Muscle layer of colon (tissue), 2 donors: ENCODE measurements around the gene USP46.

Source experiments
- H3K27ac ChIP-seq: one replicate; pipeline ENCODE4 v1.7.0; 2013; ENCODE audit warnings: low read depth, mild to moderate bottlenecking, low read length, moderate library complexity
- H3K27me3 ChIP-seq, 2 donors: one replicate each; pipeline ENCODE4 v1.7.0; 2013; ENCODE audit warnings: low read length in 2 of 2, mild to moderate bottlenecking in 2 of 2; ENCODE audit not compliant: insufficient read depth in 2 of 2, control insufficient read depth in 1 of 2
- H3K36me3 ChIP-seq: one replicate; pipeline ENCODE4 v1.7.0; 2013; ENCODE audit warnings: mild to moderate bottlenecking, low read length; ENCODE audit not compliant: insufficient read depth
- H3K4me1 ChIP-seq: one replicate; pipeline ENCODE4 v1.7.0; 2013; ENCODE audit warnings: mild to moderate bottlenecking, low read length; ENCODE audit not compliant: insufficient read depth
- H3K4me3 ChIP-seq, 2 donors: one replicate each; pipeline ENCODE4 v1.7.0; 2013; ENCODE audit warnings: low read length in 2 of 2, low read depth in 1 of 2, mild to moderate bottlenecking in 1 of 2, moderate library complexity in 1 of 2
- H3K9ac ChIP-seq: one replicate; pipeline ENCODE4 v1.7.0; 2013; ENCODE audit warnings: low read length
- H3K9me3 ChIP-seq: one replicate; pipeline ENCODE4 v1.7.0; 2013; ENCODE audit warnings: mild to moderate bottlenecking, low read length
- donor health status: abdominal sarcoma.
- donor health status: Adenocarcinoma of cecum.

Gene USP46

GRCh38 chr4:52655506-52655905 is 3.6 kb downstream of the USP46 start:
- H3K9me3 ChIP-seq: no peaks in the 10 kb centered on the region
- H3K27me3 ChIP-seq: no peaks in the 10 kb centered on the region
- H3K9ac ChIP-seq: no peak overlapping the region
- peaks cover 16% of the 10 kb centered on the region for H3K4me1 ChIP-seq
- H3K4me3 ChIP-seq: no peak overlapping the region
- H3K27ac ChIP-seq: no peak overlapping the region
- no peaks in the 10 kb centered on the region for H3K36me3 ChIP-seq

DNA sequence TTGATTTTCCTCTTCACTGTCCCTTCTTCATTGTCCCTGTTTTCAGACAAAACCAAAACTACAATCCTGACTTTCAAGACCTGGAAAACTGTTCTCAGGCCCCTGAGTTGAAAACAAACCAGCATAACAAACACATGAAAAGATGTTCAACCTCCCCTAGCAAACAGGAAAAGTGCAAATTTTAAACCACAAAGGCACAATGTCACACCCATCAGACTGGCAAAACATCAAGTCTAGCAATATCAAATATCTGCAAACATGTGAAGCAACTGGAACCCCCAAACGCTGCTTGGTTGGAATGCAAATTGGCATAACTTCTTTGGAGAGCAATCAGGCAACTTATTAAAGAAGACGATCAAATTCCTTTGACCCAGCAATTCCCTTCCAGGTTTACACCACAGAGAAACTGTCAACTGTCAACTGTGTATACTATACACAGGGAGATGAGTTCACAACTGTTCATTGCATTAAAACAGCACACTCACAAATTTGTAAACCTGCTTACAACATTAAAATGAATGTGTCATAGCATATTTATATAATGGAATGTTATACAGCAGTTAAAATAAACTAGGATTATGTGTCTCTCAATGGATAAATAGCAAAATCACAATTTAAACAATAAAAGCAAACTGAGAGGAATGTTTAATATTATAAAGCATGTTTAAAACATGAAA is 7.0 kb downstream of the USP46 start:
- Histone ChIP-seq H3K27me3 (no peaks in the 10 kb centered on the region), H3K9me3 (no peaks in the 10 kb centered on the region), H3K4me1 (peaks cover 5% of the 10 kb centered on the region), H3K9ac (no peak overlapping the region), H3K36me3 (no peaks in the 10 kb centered on the region), H3K4me3 (no peak overlapping the region), H3K27ac (no peak overlapping the region)

GRCh38 chr4:52648836-52649235 is 10.3 kb downstream of the USP46 start:
- H3K4me3 ChIP-seq: no peak overlapping the region

DNA sequence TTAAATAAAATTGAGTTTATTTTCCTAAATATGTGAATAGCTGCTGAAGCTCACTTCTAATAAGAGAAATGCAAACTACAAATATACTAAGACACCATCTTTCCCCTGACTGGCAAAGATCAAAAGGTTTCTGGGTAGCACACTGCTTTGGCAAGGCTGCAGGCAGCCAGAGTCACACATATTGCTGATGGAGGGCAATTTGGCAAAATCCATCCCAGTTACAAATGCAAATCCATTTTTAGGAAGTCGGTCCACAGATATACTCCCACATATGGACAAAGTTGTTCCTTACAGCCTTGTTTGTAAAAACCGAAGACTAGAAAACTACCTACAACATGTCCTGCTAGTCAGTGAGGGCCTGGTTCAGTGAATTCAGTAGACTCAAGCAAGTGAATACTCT is 12.4 kb downstream of the USP46 start:
- H3K9me3 ChIP-seq: no peaks in the 10 kb centered on the region
- no peaks in the 10 kb centered on the region for H3K27me3 ChIP-seq
- no peak overlapping the region for H3K9ac ChIP-seq
- H3K27ac ChIP-seq: no peak overlapping the region
- no peak overlapping the region for H3K4me3 ChIP-seq
- H3K4me1 ChIP-seq: peaks cover 25% of the 10 kb centered on the region
- no peaks in the 10 kb centered on the region for H3K36me3 ChIP-seq

More at GRCh38 chr4:52648836-52649235, 10.3 kb downstream of the USP46 start:
- Histone ChIP-seq H3K4me1 (peaks cover 11% of the 10 kb centered on the region), H3K36me3 (no peaks in the 10 kb centered on the region), H3K9ac (no peak overlapping the region), H3K9me3 (no peaks in the 10 kb centered on the region), H3K27me3 (no peaks in the 10 kb centered on the region), H3K27ac (no peak overlapping the region)

- H3K4me3 ChIP-seq: no peak overlapping the region
- H3K27ac ChIP-seq: no peak overlapping the region
- H3K9ac ChIP-seq: no peak overlapping the region
- H3K9me3 ChIP-seq: no peaks in the 10 kb centered on the region
- H3K27me3 ChIP-seq: no peaks in the 10 kb centered on the region
- H3K36me3 ChIP-seq: no peaks in the 10 kb centered on the region
- H3K4me1 ChIP-seq: peaks cover 32% of the 10 kb centered on the region
These were observed 13.0 kb downstream of the USP46 start for GRCh38 chr4:52646096-52646495.

- Histone ChIP-seq H3K27ac (no peak overlapping the region), H3K27me3 (no peaks in the 10 kb centered on the region), H3K36me3 (no peaks in the 10 kb centered on the region), H3K9ac (no peak overlapping the region), H3K9me3 (no peaks in the 10 kb centered on the region), H3K4me1 (peaks cover 36% of the 10 kb centered on the region), H3K4me3 (no peak overlapping the region)
These were observed 13.8 kb downstream of the USP46 start for GRCh38 chr4:52645300-52645699.

- H3K9me3 ChIP-seq: no peaks in the 10 kb centered on the region
- H3K27me3 ChIP-seq: no peaks in the 10 kb centered on the region
- peaks cover 36% of the 10 kb centered on the region for H3K4me1 ChIP-seq
- H3K27ac ChIP-seq: no peak overlapping the region
- no peak overlapping the region for H3K9ac ChIP-seq
- H3K36me3 ChIP-seq: no peaks in the 10 kb centered on the region
- H3K4me3 ChIP-seq: no peak overlapping the region
These were observed 15.3 kb downstream of the USP46 start for GRCh38 chr4:52643785-52644244.

- Histone ChIP-seq H3K27ac (no peak overlapping the region), H3K27me3 (no peaks in the 10 kb centered on the region), H3K4me1 (peaks cover 36% of the 10 kb centered on the region), H3K4me3 (no peak overlapping the region), H3K36me3 (no peaks in the 10 kb centered on the region), H3K9me3 (no peaks in the 10 kb centered on the region), H3K9ac (no peak overlapping the region)
These were observed 15.9 kb downstream of the USP46 start for GRCh38 chr4:52643190-52643589.

DNA sequence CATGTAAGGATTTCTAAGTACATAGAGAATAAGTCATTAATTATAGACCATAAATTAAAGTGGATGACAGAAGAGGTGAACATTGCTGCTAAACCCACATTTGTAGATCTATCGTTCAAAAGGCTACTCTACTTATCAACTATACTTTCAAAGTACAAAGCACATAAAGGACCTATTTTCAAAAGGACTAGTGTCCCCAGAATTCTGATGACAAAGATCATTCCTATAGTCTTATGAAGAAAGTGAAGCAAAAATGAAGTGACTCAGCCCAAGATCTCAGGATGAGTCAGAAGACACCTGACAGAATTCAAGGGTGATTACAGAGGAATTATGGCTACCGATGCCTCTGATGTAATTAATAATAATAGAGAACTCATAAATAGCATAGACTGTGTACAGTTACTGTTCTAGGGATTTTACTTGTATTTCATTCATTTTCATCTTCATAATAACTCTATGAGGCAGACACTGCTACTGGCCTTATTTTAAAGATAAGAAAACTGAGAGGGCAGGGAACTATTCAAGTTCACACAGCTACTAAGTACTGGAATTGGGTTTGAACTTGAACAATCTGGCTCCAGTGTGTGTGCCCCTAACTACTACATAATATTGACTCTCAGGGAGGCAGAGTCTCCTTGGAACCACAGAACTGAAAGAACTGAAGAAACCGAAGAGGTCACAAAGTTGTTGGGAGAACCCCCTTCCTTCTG is 17.1 kb downstream of the USP46 start:
- no peaks in the 10 kb centered on the region for H3K27me3 ChIP-seq
- H3K36me3 ChIP-seq: no peaks in the 10 kb centered on the region
- no peak overlapping the region for H3K4me3 ChIP-seq
- H3K9ac ChIP-seq: no peak overlapping the region
- peaks cover 31% of the 10 kb centered on the region for H3K4me1 ChIP-seq
- no peaks in the 10 kb centered on the region for H3K9me3 ChIP-seq
- no peak overlapping the region for H3K27ac ChIP-seq

GRCh38 chr4:52640808-52641565 is 18.1 kb downstream of the USP46 start:
- no peak overlapping the region for H3K27ac ChIP-seq
- no peaks in the 10 kb centered on the region for H3K36me3 ChIP-seq
- H3K4me1 ChIP-seq: peaks cover 31% of the 10 kb centered on the region

GRCh38 chr4:52638717-52639116 is 20.4 kb downstream of the USP46 start:
- Histone ChIP-seq H3K4me3 (no peak overlapping the region), H3K27me3 (no peaks in the 10 kb centered on the region), H3K27ac (no peak overlapping the region), H3K4me1 (peaks cover 24% of the 10 kb centered on the region), H3K9me3 (no peaks in the 10 kb centered on the region), H3K36me3 (no peaks in the 10 kb centered on the region), H3K9ac (no peak overlapping the region)

More at GRCh38 chr4:52640808-52641565, 18.1 kb downstream of the USP46 start:
- Histone ChIP-seq H3K27me3 (no peaks in the 10 kb centered on the region), H3K9ac (no peak overlapping the region), H3K9me3 (no peaks in the 10 kb centered on the region), H3K4me3 (no peak overlapping the region)
